KMS-11 (cell line): ENCODE measurements around the gene KCNQ1.

Source experiments
- H2AFZ ChIP-seq: fragments of 200-600 bp; sonication (generic); 2 replicates; pipeline ENCODE4 v1.6.1; 2016; ENCODE audit warnings: antibody characterized with exemption, mixed run types, low read depth
- H3K27ac ChIP-seq: fragments of 200-600 bp; sonication (generic); 2 replicates; pipeline ENCODE4 v1.6.1; 2016; ENCODE audit warnings: mild to moderate bottlenecking, mixed run types
- H3K27me3 ChIP-seq: fragments of 200-600 bp; sonication (generic); 2 replicates; pipeline ENCODE4 v1.6.1; 2017; ENCODE audit warnings: mild to moderate bottlenecking, low read depth, mixed run types, moderate library complexity; ENCODE audit not compliant: insufficient read depth
- H3K36me3 ChIP-seq: fragments of 200-600 bp; sonication (generic); 2 replicates; pipeline ENCODE4 v1.6.1; 2017; ENCODE audit warnings: mild to moderate bottlenecking, mixed run types; ENCODE audit not compliant: insufficient read depth
- H3K4me1 ChIP-seq: fragments of 200-600 bp; sonication (generic); 2 replicates; pipeline ENCODE4 v1.6.1; 2016; ENCODE audit warnings: mild to moderate bottlenecking, low read depth, mixed run types; ENCODE audit not compliant: poor library complexity, severe bottlenecking
- H3K4me2 ChIP-seq: fragments of 200-600 bp; sonication (generic); 2 replicates; pipeline ENCODE4 v1.7.0; 2016; ENCODE audit warnings: mild to moderate bottlenecking, mixed run types
- H3K4me3 ChIP-seq: fragments of 200-600 bp; sonication (generic); IDR thresholded peaks from 2 replicates; pipeline ENCODE4 v1.6.1; 2017; ENCODE audit warnings: low read depth, low read length, mixed read lengths; ENCODE audit not compliant: insufficient read depth
- H3K79me2 ChIP-seq: fragments of 200-600 bp; sonication (generic); 2 replicates; pipeline ENCODE4 v1.6.1; 2016; ENCODE audit warnings: low read depth, mixed run types; ENCODE audit not compliant: insufficient read depth
- H3K9ac ChIP-seq: fragments of 200-600 bp; sonication (generic); 2 replicates; pipeline ENCODE4 v1.6.1; 2016; ENCODE audit warnings: mild to moderate bottlenecking, mixed run types
- H4K20me1 ChIP-seq: fragments of 200-600 bp; sonication (generic); 2 replicates; pipeline ENCODE4 v1.6.1; 2016; ENCODE audit warnings: mild to moderate bottlenecking, mixed run types; ENCODE audit not compliant: insufficient read depth
- CTCF ChIP-seq: fragments of 200-600 bp; sonication (generic); conservative IDR thresholded peaks from 2 replicates; pipeline ENCODE4 v1.6.1; 2017; ENCODE audit warnings: low read depth, mild to moderate bottlenecking, antibody characterized with exemption, low read length, moderate library complexity, mixed read lengths

Gene KCNQ1

GRCh38 chr11:2599561-2600189, 154.9 kb downstream of the KCNQ1 start:
- TF ChIP-seq CTCF = no peak
- no peaks in the 10 kb centered on the region for H3K4me1 ChIP-seq
- no peaks in the 10 kb centered on the region for H3K36me3 ChIP-seq
- H3K27me3 ChIP-seq = no peaks in the 10 kb centered on the region
- no peaks in the 10 kb centered on the region for H4K20me1 ChIP-seq
- no peak overlapping the region for H3K27ac ChIP-seq
- no peak overlapping the region for H3K9ac ChIP-seq
- no peak overlapping the region for H3K4me2 ChIP-seq
- H2AFZ ChIP-seq = no peak overlapping the region
- H3K4me3 ChIP-seq = no peak overlapping the region
- no peaks in the 10 kb centered on the region for H3K79me2 ChIP-seq

GRCh38 chr11:2609345-2609744, 164.5 kb downstream of the KCNQ1 start:
- Histone ChIP-seq H3K4me3 (no peak overlapping the region), H4K20me1 (no peaks in the 10 kb centered on the region; the same call in 1 of the 2 replicates), H3K27ac (no peak overlapping the region), H3K4me2 (no peak overlapping the region), H3K36me3 (no peaks in the 10 kb centered on the region), H3K27me3 (no peaks in the 10 kb centered on the region), H2AFZ (no peak overlapping the region), H3K4me1 (no peaks in the 10 kb centered on the region), H3K79me2 (no peaks in the 10 kb centered on the region), H3K9ac (no peak overlapping the region)
- TF ChIP-seq CTCF = no peak

GRCh38 chr11:2612884-2613571, 168.2 kb downstream of the KCNQ1 start:
- Histone ChIP-seq H3K27me3 (no peaks in the 10 kb centered on the region), H4K20me1 (no peaks in the 10 kb centered on the region; the same call in 1 of the 2 replicates), H3K27ac (no peak overlapping the region), H3K4me1 (no peaks in the 10 kb centered on the region), H2AFZ (no peak overlapping the region), H3K9ac (no peak overlapping the region), H3K79me2 (no peaks in the 10 kb centered on the region), H3K36me3 (no peaks in the 10 kb centered on the region), H3K4me3 (no peak overlapping the region), H3K4me2 (no peak overlapping the region)
- TF ChIP-seq CTCF = no peak

- no peak overlapping the region for H3K9ac ChIP-seq
- no peaks in the 10 kb centered on the region for H3K27me3 ChIP-seq
- H3K36me3 ChIP-seq = no peaks in the 10 kb centered on the region; the same call in 1 of the 2 replicates
- no peak overlapping the region; the same call in 1 of the 2 replicates for H3K4me2 ChIP-seq
- no peak overlapping the region for H2AFZ ChIP-seq
- H3K27ac ChIP-seq = peak overlapping the region; percentile 12; the same call in 1 of the 2 replicates
- no peak overlapping the region for H3K4me3 ChIP-seq
- H3K79me2 ChIP-seq = no peaks in the 10 kb centered on the region
- H4K20me1 ChIP-seq = no peaks in the 10 kb centered on the region
- peaks cover 14% of the 10 kb centered on the region for H3K4me1 ChIP-seq
- no peak for TF ChIP-seq CTCF
Observed at GRCh38 chr11:2621894-2622293, 177.1 kb downstream of the KCNQ1 start.
